HG03280 (cell line): Measurements from ENCODE around the gene LRRC37A2.
"Not testable (repeated sequence)": the region's sequence is repeated elsewhere in the genome, so short reads cannot be mapped to it uniquely, and the experiment has no call there.

Experiments used
- ATAC-seq: cut with Tn5 transposase; IDR thresholded peaks from one replicate; pipeline ENCODE4 v1.9.1; 2021; ENCODE audit warnings: mild to moderate bottlenecking, moderate library complexity; ENCODE audit not compliant: unreplicated experiment

LRRC37A2 gene

DNA sequence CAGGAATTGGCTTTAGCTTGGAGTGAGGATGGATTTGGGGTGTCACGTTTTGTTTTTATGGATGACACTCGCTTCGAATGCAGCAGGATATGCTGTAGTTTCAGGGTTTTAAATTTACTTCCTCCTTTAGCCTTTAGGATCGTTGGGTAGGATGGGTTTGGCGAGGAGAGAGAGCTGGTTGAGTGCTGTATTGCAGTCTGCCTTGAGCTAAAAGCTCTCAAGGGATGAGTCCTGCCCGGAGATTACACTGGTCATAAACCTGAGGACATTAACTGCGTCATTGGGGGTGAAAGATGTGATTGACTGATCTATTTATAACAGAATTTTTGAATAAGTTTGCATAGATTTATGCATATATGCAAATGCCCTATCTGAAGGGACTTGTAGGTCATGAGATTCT, 79.1 kb downstream of the LRRC37A2 start:
- ATAC-seq: peak; percentile 35

DNA sequence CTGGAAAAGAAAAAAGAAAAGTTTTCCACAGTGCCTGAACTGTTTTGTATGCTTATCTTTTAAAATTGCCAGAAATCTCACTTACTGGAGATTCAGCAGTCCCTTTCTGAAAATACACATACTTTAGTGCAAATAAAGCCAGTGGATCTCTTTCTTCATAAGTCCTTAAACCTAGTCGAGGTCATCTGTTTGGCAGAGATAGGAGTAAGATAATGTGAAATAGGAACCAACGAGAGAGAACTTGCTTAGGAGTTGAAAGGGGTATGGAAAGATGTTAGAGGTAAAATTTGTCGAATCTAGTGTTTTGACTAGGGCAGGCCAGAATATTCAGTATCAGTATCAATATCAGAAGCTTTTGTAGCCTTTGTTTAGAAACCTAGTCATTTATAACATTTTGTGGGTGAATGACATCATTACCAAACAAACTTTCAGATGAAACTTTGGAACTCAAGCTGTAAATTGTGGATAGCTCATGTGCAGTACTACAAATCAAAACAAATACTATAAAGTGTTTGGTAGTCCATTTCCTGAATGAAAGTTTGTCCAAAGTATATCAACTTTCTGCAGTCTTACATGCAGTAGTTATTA, 86.2 kb downstream of the LRRC37A2 start:
- ATAC-seq: peak; percentile 74

DNA sequence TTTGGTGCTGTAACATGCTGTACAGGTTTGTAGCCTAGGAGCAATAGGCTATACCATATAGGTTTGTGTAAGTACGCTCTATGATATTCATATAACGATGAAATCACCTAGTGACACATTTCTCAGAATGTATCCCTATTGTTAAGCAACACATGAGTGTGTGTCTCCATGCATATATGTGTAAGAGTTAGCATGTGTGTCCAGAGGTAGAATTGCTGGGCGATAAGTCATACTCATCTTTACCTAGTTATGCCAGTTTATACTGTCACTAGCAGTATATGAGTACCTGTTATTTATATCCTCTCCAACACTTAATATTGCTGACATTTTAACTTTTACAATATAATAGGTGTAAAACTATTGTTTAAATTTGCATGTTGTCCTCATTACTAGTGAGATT, 88.5 kb downstream of the LRRC37A2 start:
- not testable (repeated sequence) for ATAC-seq

DNA sequence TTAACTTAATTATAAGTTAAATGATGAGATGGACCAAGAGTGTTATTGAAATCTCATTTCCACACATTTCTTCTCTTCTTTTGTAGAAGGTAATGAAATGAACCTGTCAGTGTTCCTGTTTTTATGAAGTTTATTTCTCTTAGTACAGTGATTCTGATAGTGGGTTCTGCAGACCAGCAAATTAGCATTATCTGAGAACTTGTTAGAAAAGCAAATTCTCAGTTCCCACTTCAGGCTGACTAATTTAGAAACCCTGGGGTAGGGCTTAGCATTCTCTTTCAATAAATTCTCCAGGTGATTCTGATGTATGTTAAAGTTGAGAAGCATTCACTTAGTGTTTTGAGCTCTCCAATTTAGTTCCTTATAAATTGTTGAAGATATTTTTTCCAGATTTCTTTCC, 90.9 kb downstream of the LRRC37A2 start:
- peak; percentile 76 for ATAC-seq
